ENCODE data around the gene IL4R. TPM values are rescaled to one million over a fixed set of nuclear protein-coding genes. Genes with fewer than 3 reads are reported as not detected.

IL4R gene
- total RNA-seq, 1 experiment from 2014 or later, result 28.9 TPM

GRCh38 chr16:27335349-27336053, 21.7 kb downstream of the IL4R start:
- ATAC-seq (no peak), DNase-seq (ENCODE audit: low read depth, low spot score) (no peak)
- no peak overlapping the region for H3K27ac ChIP-seq (ENCODE audit: low read length)
- H3K36me3 ChIP-seq (ENCODE audit: control insufficient read depth, insufficient read depth, low read length), result no peaks in the 10 kb centered on the region
- in situ Hi-C loops (cut with HindIII; ENCODE audit: low pct_unique_long_range_greater_than_20kb, low sequenced_read_pairs) (no loop called here), intact Hi-C loops (cut with micrococcal nuclease; ENCODE audit: unreplicated experiment) (no loop called here)
- no peaks in the 10 kb centered on the region for H3K9me3 ChIP-seq (ENCODE audit: control insufficient read depth, insufficient read depth, low read depth, low read length)
- TF ChIP-seq SIN3A (IDR thresholded peaks at IDR 0.05; ENCODE audit: borderline replicate concordance, insufficient read depth, low read depth, low read length) (no peak), REST (IDR thresholded peaks at IDR 0.05; ENCODE audit: insufficient read depth in 1 of 2, low read depth in 2 of 2, low read length in 1 of 2) (no peak), TCF7L2 (IDR thresholded peaks at IDR 0.05; ENCODE audit: low read depth, low read length) (no peak), POLR2AphosphoS5 (IDR thresholded peaks at IDR 0.05; ENCODE audit: low read depth, low read length) (no peak)
- TF ChIP-seq, protein P1, sequence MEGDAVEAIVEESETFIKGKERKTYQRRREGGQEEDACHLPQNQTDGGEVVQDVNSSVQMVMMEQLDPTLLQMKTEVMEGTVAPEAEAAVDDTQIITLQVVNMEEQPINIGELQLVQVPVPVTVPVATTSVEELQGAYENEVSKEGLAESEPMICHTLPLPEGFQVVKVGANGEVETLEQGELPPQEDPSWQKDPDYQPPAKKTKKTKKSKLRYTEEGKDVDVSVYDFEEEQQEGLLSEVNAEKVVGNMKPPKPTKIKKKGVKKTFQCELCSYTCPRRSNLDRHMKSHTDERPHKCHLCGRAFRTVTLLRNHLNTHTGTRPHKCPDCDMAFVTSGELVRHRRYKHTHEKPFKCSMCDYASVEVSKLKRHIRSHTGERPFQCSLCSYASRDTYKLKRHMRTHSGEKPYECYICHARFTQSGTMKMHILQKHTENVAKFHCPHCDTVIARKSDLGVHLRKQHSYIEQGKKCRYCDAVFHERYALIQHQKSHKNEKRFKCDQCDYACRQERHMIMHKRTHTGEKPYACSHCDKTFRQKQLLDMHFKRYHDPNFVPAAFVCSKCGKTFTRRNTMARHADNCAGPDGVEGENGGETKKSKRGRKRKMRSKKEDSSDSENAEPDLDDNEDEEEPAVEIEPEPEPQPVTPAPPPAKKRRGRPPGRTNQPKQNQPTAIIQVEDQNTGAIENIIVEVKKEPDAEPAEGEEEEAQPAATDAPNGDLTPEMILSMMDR (IDR thresholded peaks at IDR 0.05), result no peak
- BruUV-seq (replicated peaks), result no TSS peak
- no peaks in the 10 kb centered on the region for H3K4me1 ChIP-seq (ENCODE audit: control insufficient read depth, insufficient read depth, low read length)
- no peaks in the 10 kb centered on the region for H3K27me3 ChIP-seq (ENCODE audit: control insufficient read depth, insufficient read depth, low read length)
- H3K4me3 ChIP-seq (ENCODE audit: low read depth in 2 of 2, low read length in 2 of 2), result no peak overlapping the region
- POLR2A ChIA-PET, result no interaction called here
- CTCF ChIA-PET, result no interaction called here

GRCh38 chr16:27337024-27337423, 23.2 kb downstream of the IL4R start:
- Histone ChIP-seq H3K9me3 (ENCODE audit: control insufficient read depth, insufficient read depth, low read depth, low read length) (no peaks in the 10 kb centered on the region), H3K27me3 (ENCODE audit: control insufficient read depth, insufficient read depth, low read length) (no peaks in the 10 kb centered on the region), H3K4me1 (ENCODE audit: control insufficient read depth, insufficient read depth, low read length) (no peaks in the 10 kb centered on the region), H3K36me3 (ENCODE audit: control insufficient read depth, insufficient read depth, low read length) (no peaks in the 10 kb centered on the region), H3K4me3 (ENCODE audit: low read depth in 2 of 2, low read length in 2 of 2) (no peak overlapping the region), H3K27ac (ENCODE audit: low read length) (no peak overlapping the region)
- ChIA-PET POLR2A (no interaction called here), CTCF (no interaction called here)
- ATAC-seq, result no peak
- intact Hi-C loops (cut with micrococcal nuclease; ENCODE audit: unreplicated experiment) (no loop called here), in situ Hi-C loops (cut with HindIII; ENCODE audit: low pct_unique_long_range_greater_than_20kb, low sequenced_read_pairs) (no loop called here)
- DNase-seq (ENCODE audit: low read depth, low spot score), result no peak
- no TSS peak for BruUV-seq (replicated peaks)
- TF ChIP-seq TCF7L2 (IDR thresholded peaks at IDR 0.05; ENCODE audit: low read depth, low read length), result no peak
- no peak for TF ChIP-seq POLR2AphosphoS5 (IDR thresholded peaks at IDR 0.05; ENCODE audit: low read depth, low read length)
- no peak for TF ChIP-seq SIN3A (IDR thresholded peaks at IDR 0.05; ENCODE audit: borderline replicate concordance, insufficient read depth, low read depth, low read length)
- no peak for TF ChIP-seq REST (IDR thresholded peaks at IDR 0.05; ENCODE audit: insufficient read depth in 1 of 2, low read depth in 2 of 2, low read length in 1 of 2)
- TF ChIP-seq, protein P1 (IDR thresholded peaks at IDR 0.05), result no peak

All from Panc1 (cell line).